Bronchial epithelial cell (primary cell): ENCODE results near the gene LASP1NB.
A peak's percentile ranks its signal among the peaks of the same experiment; 100 is the strongest.
"Not testable (repeated sequence)": the region's sequence is repeated elsewhere in the genome, so short reads cannot be mapped to it uniquely, and the experiment has no call there.

ENCODE experiments used
- DNase-seq: peaks from one replicate; pipeline ENCODE4 v3.0.0-alpha.2; 2010; ENCODE audit warnings: low read depth
- FAIRE-seq: peaks from 2 replicates; lab custom pipeline; 2011; peaks lifted over from hg19 to GRCh38; lab: Jason Lieb, UNC
- H3K27me3 ChIP-seq: 2 replicates; pipeline ENCODE4 v1.5.1; 2011; ENCODE audit warnings: low read length; ENCODE audit not compliant: control insufficient read depth, insufficient read depth
- H3K36me3 ChIP-seq: 2 replicates; pipeline ENCODE4 v1.5.1; 2011; ENCODE audit warnings: low read length; ENCODE audit not compliant: control insufficient read depth, insufficient read depth
- H3K4me3 ChIP-seq: 2 replicates; pipeline ENCODE4 v1.5.1; 2011; ENCODE audit warnings: mild to moderate bottlenecking, low read depth, low read length, control low read depth
- CTCF ChIP-seq: IDR thresholded peaks from 2 replicates; pipeline ENCODE4 v1.5.1; 2011; ENCODE audit warnings: mild to moderate bottlenecking, moderate library complexity, low read length, control low read depth, inconsistent platforms; ENCODE audit not compliant: insufficient read depth, severe bottlenecking

Gene LASP1NB

GRCh38 chr17:38922538-38923297 lies 2.7 kb upstream of the LASP1NB start:
- peak; percentile 29 for DNase-seq
- FAIRE-seq = no peak
- Histone ChIP-seq H3K36me3 (peaks cover 22% of the 10 kb centered on the region), H3K27me3 (no peaks in the 10 kb centered on the region), H3K4me3 (no peak overlapping the region)
- TF ChIP-seq CTCF = peak; percentile 6

- FAIRE-seq (no peak), DNase-seq (no peak)
- Histone ChIP-seq H3K27me3 (no peaks in the 10 kb centered on the region), H3K36me3 (no peaks in the 10 kb centered on the region), H3K4me3 (no peak overlapping the region)
- TF ChIP-seq CTCF = no peak
These were observed 1.1 kb downstream of the LASP1NB start for GRCh38 chr17:38926293-38927070.

- H3K4me3 ChIP-seq, FAIRE-seq, H3K27me3 ChIP-seq, DNase-seq, H3K36me3 ChIP-seq: not testable (repeated sequence)
These were observed 5.4 kb downstream of the LASP1NB start for GRCh38 chr17:38930782-38931181.

GRCh38 chr17:38933962-38934361 lies 8.5 kb downstream of the LASP1NB start:
- DNase-seq, H3K27me3 ChIP-seq, H3K36me3 ChIP-seq, H3K4me3 ChIP-seq, FAIRE-seq: not testable (repeated sequence)

- Histone ChIP-seq H3K4me3 (no peak overlapping the region), H3K36me3 (no peaks in the 10 kb centered on the region), H3K27me3 (peaks cover 3% of the 10 kb centered on the region)
- DNase-seq (no peak), FAIRE-seq (no peak)
- TF ChIP-seq CTCF = no peak
These were observed 14.6 kb downstream of the LASP1NB start for GRCh38 chr17:38939987-38940386.

GRCh38 chr17:38940404-38940803 lies 15.0 kb downstream of the LASP1NB start:
- no peak for TF ChIP-seq CTCF
- no peak overlapping the region for H3K4me3 ChIP-seq
- FAIRE-seq (no peak), DNase-seq (no peak)
- H3K27me3 ChIP-seq = peaks cover 3% of the 10 kb centered on the region
- no peaks in the 10 kb centered on the region for H3K36me3 ChIP-seq
